Ascending aorta (tissue), 2 donors: Measurements from ENCODE around the gene MGMT. TPM values are rescaled to one million over a fixed set of nuclear protein-coding genes. Genes with fewer than 3 reads are reported as not detected.
A peak's percentile ranks its signal among the peaks of the same experiment; 100 is the strongest.

Source experiments
- DNase-seq, 2 donors: peaks; one replicate each; pipeline ENCODE4 v3.0.0-alpha.2; 2019; ENCODE audit warnings: low spot score in 2 of 2
- H3K27ac ChIP-seq, 2 donors: fragments of 200-600 bp; sonication (generic); one replicate each; pipeline ENCODE4 v1.5.1; 2016 to 2017; ENCODE audit warnings: mild to moderate bottlenecking in 1 of 2
- H3K27me3 ChIP-seq: fragments of 200-600 bp; sonication (generic); one replicate; pipeline ENCODE4 v1.5.1; 2017
- H3K36me3 ChIP-seq, 2 donors: fragments of 200-600 bp; sonication (generic); one replicate each; pipeline ENCODE4 v1.5.1; 2016
- H3K4me1 ChIP-seq, 2 donors: fragments of 200-600 bp; sonication (generic); one replicate each; pipeline ENCODE4 v1.5.1; 2016 to 2017; ENCODE audit warnings: mild to moderate bottlenecking in 1 of 2
- H3K4me3 ChIP-seq, 2 donors: fragments of 200-600 bp; sonication (generic); one replicate each; pipeline ENCODE4 v1.5.1; 2016 to 2017; ENCODE audit warnings: mild to moderate bottlenecking in 1 of 2
- H3K9me3 ChIP-seq, 2 donors: fragments of 200-600 bp; sonication (generic); one replicate each; pipeline ENCODE4 v1.5.1; 2016
- CTCF ChIP-seq, 3 experiments: fragments of 200-600 bp in 2 of 3; fragments of 450-650 bp in 1 of 3; sonication (generic) in 2 of 3; IDR thresholded peaks; one replicate each; pipeline ENCODE4 v1.5.1; 2016 to 2019; ENCODE audit warnings: antibody characterized with exemption in 3 of 3, mild to moderate bottlenecking in 1 of 3, moderate library complexity in 1 of 3
- intact Hi-C: fragments of 100-400 bp; cut with DNase I; formaldehyde crosslinking; loops from one replicate; pipeline ENCODE4 v1.15.1; 2023
- total RNA-seq: library from RNA; depleted of rRNA; stranded (reverse); fragments of >200 nt; gene quantifications from one replicate; pipeline ENCODE4 v1.1.0, GENCODE V29; 2016

Gene MGMT
- total RNA-seq, 1 donor from 2014 or later = 7.0 TPM

GRCh38 chr10:129771991-129772431, 305.0 kb downstream of the MGMT start:
- Histone ChIP-seq H3K27me3 (no peaks in the 10 kb centered on the region), H3K4me1 (no peaks in the 10 kb centered on the region), H3K4me3 (no peak overlapping the region), H3K27ac (no peak overlapping the region), H3K9me3 (no peaks in the 10 kb centered on the region), H3K36me3 (peaks cover 0 to 16% of the 10 kb centered on the region in 2 donors)
- peak in 1 of 2 donors; percentile 48 for DNase-seq
- TF ChIP-seq CTCF (IDR thresholded peaks at IDR 0.05) = no peak
- intact Hi-C loops = no loop called here

- Histone ChIP-seq H3K4me3 (no peak overlapping the region), H3K9me3 (no peaks in the 10 kb centered on the region), H3K36me3 (peaks cover 0 to 16% of the 10 kb centered on the region in 2 donors), H3K4me1 (no peaks in the 10 kb centered on the region), H3K27ac (no peak overlapping the region), H3K27me3 (no peaks in the 10 kb centered on the region)
- TF ChIP-seq CTCF (IDR thresholded peaks at IDR 0.05) = no peak
- DNase-seq = peak in 1 of 2 donors; percentile 24
- intact Hi-C loops = no loop called here
Observed at GRCh38 chr10:129772468-129773358, 305.7 kb downstream of the MGMT start.

GRCh38 chr10:129773359-129773990, 306.4 kb downstream of the MGMT start:
- peaks cover 0 to 10% of the 10 kb centered on the region in 2 donors for H3K36me3 ChIP-seq
- TF ChIP-seq CTCF (IDR thresholded peaks at IDR 0.05) = no peak
- H3K9me3 ChIP-seq = no peaks in the 10 kb centered on the region
- no peaks in the 10 kb centered on the region for H3K27me3 ChIP-seq
- H3K4me1 ChIP-seq = no peaks in the 10 kb centered on the region
- H3K4me3 ChIP-seq = no peak overlapping the region
- peak in 1 of 2 donors; percentile 43 for DNase-seq
- no peak overlapping the region for H3K27ac ChIP-seq
- intact Hi-C loops = no loop called here

GRCh38 chr10:129774082-129774735, 307.2 kb downstream of the MGMT start:
- TF ChIP-seq CTCF (IDR thresholded peaks at IDR 0.05) = no peak
- H3K4me3 ChIP-seq = no peak overlapping the region
- no peaks in the 10 kb centered on the region for H3K4me1 ChIP-seq
- H3K36me3 ChIP-seq = peaks cover 0 to 3% of the 10 kb centered on the region in 2 donors
- H3K9me3 ChIP-seq = peaks cover 0 to 2% of the 10 kb centered on the region in 2 donors
- H3K27ac ChIP-seq = no peak overlapping the region
- no peaks in the 10 kb centered on the region for H3K27me3 ChIP-seq
- intact Hi-C loops = no loop called here
- DNase-seq = peak in 1 of 2 donors; percentile 56

- Histone ChIP-seq H3K4me3 (no peak overlapping the region), H3K36me3 (no peaks in the 10 kb centered on the region), H3K27me3 (no peaks in the 10 kb centered on the region), H3K27ac (no peak overlapping the region), H3K4me1 (no peaks in the 10 kb centered on the region), H3K9me3 (peaks cover 0 to 7% of the 10 kb centered on the region in 2 donors)
- no peak for TF ChIP-seq CTCF (IDR thresholded peaks at IDR 0.05)
- peak in 1 of 2 donors; percentile 43 for DNase-seq
- intact Hi-C loops = no loop called here
Observed at GRCh38 chr10:129774736-129775401, 307.8 kb downstream of the MGMT start.
